SIG-M5 (cell line): ENCODE results near the gene SELENOO.

ENCODE experiments used
- DNase-seq: peaks from one replicate; lab custom pipeline; 2025; lab: John Stamatoyannopoulos, UW

Gene SELENOO

DNA sequence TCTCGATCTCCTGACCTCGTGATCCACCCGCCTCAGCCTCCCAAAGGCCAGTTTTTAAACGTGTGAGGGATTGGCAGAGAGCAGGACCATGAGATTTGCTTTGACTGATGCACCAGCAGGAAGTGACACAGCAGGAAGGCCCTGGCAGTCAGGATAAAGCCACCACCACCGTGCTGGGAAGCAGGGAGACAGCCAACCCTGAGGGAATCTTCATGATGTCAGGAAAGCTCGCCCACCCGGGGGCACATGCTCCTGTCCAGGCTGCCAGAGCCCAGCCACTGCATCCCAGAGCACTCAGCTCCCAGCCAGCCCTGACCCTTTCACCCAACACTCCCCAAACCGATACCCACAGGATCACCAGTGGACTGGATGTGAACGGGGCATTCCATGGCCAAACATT is 37.9 kb downstream of the SELENOO start:
- DNase-seq = no peak

- no peak for DNase-seq
These were observed 41.7 kb downstream of the SELENOO start for GRCh38 chr22:50242406-50242949.

- DNase-seq = no peak
These were observed 43.0 kb downstream of the SELENOO start for GRCh38 chr22:50243685-50244419.

GRCh38 chr22:50244420-50245213 is 43.8 kb downstream of the SELENOO start, which contains the start of gene TUBGCP6:
Gene TUBGCP6 (minus strand): TSS chr22:50245023. CDS start chr22:50244459, 564 bp downstream.
- DNase-seq = peak; percentile 33

GRCh38 chr22:50245214-50246072 is 44.6 kb downstream of the SELENOO start:
- no peak for DNase-seq

GRCh38 chr22:50246242-50247175 is 45.7 kb downstream of the SELENOO start:
- no peak for DNase-seq

- no peak for DNase-seq
These were observed 46.9 kb downstream of the SELENOO start for GRCh38 chr22:50247748-50248147.

- no peak for DNase-seq
These were observed 47.6 kb downstream of the SELENOO start for GRCh38 chr22:50248196-50249081.

DNA sequence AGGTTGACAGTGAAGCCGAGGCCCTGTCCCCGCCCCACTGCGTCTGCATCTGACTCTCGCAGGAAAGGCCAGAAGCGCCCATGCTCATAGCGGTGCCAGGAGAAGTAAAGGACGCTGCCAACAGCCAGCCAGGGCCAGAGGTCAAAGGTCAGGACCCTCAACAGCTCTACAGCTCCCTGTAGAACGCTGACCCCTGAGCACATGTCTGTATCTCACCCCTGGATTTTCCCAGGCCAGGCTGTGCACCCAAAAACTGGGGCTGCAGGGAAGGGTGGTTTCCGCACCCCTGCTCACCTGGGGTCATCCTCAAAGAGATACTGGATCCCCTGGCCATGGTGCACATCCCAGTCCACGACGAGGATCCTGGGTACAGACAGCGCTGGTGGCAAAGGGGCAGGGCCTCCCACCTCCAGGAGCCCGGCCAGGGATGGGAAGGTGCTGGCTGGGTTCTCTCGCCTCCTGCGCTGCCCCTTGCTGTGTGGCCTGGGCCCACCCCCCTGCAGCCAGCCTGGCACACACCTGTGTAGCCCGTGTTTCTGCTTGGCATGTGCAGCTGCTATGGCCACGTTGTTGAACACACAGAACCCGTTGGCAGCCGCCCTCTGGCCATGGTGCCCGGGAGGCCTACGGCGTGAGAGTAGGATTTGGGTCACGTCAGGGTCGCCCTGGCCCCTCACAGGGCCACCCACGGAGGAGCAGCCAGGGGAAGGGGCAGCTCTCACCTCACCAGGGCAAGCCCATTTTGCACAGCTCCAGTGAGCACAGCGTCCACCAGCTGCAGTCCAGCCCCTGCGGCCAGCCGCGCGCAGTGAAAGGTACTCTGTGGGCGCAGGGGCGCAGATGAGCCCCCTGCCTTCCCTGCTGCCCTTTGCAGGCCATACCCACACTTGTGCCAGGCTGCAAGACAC is 48.8 kb downstream of the SELENOO start:
- DNase-seq = no peak

DNA sequence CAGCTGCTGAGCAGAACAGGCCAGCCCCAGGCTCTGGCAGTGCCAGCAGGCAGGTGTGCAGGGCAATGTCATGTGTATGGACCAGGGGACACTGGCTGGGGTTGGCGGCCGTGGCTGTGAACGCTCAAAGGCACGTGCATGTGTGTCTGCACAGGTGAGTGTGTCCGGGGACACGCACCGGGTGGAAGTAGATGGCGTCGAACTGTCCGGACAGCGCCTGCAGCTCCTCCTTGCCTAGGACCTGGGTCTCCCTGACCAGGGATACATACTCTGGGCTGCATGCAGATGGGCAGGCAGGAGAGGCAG is 49.4 kb downstream of the SELENOO start:
- DNase-seq = no peak

- no peak for DNase-seq
These were observed 50.0 kb downstream of the SELENOO start, which contains the start of gene HDAC10 for GRCh38 chr22:50250555-50251476. Gene HDAC10 (minus strand): TSS chr22:50251265. CDS start chr22:50251032, 233 bp downstream.

- no peak for DNase-seq
These were observed 50.8 kb downstream of the SELENOO start for GRCh38 chr22:50251477-50252081.

DNA sequence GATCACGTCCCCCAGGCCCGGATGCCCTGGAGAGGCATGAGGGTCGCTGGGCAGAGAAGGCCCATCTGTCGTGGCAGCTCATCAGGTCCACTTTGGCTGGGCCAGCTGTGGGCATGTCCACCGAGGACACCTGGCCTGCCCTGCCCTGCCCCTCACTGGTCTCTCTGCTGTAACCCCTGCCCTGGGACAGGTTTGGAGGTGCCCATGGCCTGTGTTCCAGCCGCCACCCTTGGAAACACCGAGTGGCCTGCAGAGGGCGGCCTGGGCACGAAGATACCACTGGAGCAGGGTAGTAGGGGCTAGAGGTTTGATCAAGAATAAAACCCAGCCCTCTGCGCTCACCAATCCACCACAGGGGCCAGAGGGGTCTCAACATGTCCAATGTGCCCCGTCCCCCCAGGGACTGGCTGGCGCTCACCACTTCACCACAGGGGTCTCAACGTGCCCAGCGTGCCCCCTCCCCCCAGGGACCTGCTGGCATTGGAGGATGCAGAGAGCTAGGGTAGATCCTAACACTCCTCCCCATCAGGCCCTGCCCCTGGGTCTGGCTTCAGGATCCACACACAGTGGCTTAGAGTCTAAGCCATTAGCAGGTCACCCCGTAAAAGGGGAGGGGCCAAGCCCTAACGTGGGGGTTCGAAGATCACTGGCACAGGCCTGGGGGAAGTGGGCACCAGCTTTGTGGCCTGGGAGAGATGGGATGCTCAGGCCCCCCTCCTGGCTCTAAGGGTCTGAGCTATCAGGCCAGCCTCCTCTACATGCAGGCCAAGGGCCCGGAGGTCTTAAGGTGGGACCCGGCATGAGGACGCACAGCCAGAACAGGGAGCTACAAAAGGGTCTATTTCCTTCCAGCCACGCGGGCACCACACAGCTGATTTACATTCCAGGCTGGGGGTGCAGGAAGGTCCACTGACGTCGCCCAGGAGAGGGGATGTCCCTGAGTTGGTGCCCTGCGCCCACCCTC is 51.6 kb downstream of the SELENOO start:
- no peak for DNase-seq

- no peak for DNase-seq
These were observed 52.5 kb downstream of the SELENOO start for GRCh38 chr22:50253046-50253915.

- DNase-seq = no peak
These were observed 53.1 kb downstream of the SELENOO start for GRCh38 chr22:50253941-50254340.
